ENCODE results near the gene INPP4A.
"Not testable (repeated sequence)": the region's sequence is repeated elsewhere in the genome, so short reads cannot be mapped to it uniquely, and the experiment has no call there.

The INPP4A gene

GRCh38 chr2:98570356-98570755 is 125.7 kb downstream of the INPP4A start:
- DNase-seq: no peak

- DNase-seq: no peak
These were observed 126.6 kb downstream of the INPP4A start for GRCh38 chr2:98571121-98571701.

GRCh38 chr2:98571796-98572195 is 127.1 kb downstream of the INPP4A start:
- no peak for DNase-seq

- DNase-seq: no peak
These were observed 127.6 kb downstream of the INPP4A start for GRCh38 chr2:98572211-98572610.

GRCh38 chr2:98572676-98573075 is 128.0 kb downstream of the INPP4A start:
- no peak for DNase-seq

GRCh38 chr2:98573426-98573825 is 128.8 kb downstream of the INPP4A start:
- DNase-seq: no peak

GRCh38 chr2:98576666-98577312 is 132.1 kb downstream of the INPP4A start:
- DNase-seq: no peak

- no peak for DNase-seq
These were observed 132.7 kb downstream of the INPP4A start for GRCh38 chr2:98577313-98577712.

GRCh38 chr2:98578231-98578630 is 133.6 kb downstream of the INPP4A start:
- no peak for DNase-seq

- DNase-seq: no peak
These were observed 135.3 kb downstream of the INPP4A start for GRCh38 chr2:98579926-98580325.

GRCh38 chr2:98580656-98581284 is 136.1 kb downstream of the INPP4A start:
- DNase-seq: no peak

- no peak for DNase-seq
These were observed 137.9 kb downstream of the INPP4A start for GRCh38 chr2:98582523-98582922.

- DNase-seq: no peak
These were observed 138.6 kb downstream of the INPP4A start for GRCh38 chr2:98583276-98583675.

- DNase-seq: no peak
These were observed 139.4 kb downstream of the INPP4A start for GRCh38 chr2:98583816-98584618.

GRCh38 chr2:98585386-98585785 is 140.7 kb downstream of the INPP4A start:
- DNase-seq: no peak

- DNase-seq: no peak
These were observed 142.0 kb downstream of the INPP4A start for GRCh38 chr2:98586551-98587140.

GRCh38 chr2:98588880-98589431 is 144.3 kb downstream of the INPP4A start:
- DNase-seq: no peak

- DNase-seq: no peak
These were observed 144.8 kb downstream of the INPP4A start for GRCh38 chr2:98589489-98589888.

GRCh38 chr2:98592565-98592964 is 147.9 kb downstream of the INPP4A start:
- DNase-seq: no peak

GRCh38 chr2:98594665-98595064 is 150.0 kb downstream of the INPP4A start:
- not testable (repeated sequence) for DNase-seq

GRCh38 chr2:98598781-98599428 is 154.2 kb downstream of the INPP4A start:
- DNase-seq: no peak

GRCh38 chr2:98601532-98602132 is 157.0 kb downstream of the INPP4A start:
- DNase-seq: peak; percentile 3

All from NCI-H510A (cell line).